GM19351 (cell line): ENCODE results near the gene CPVL.

Experiments
- ATAC-seq: cut with Tn5 transposase; IDR thresholded peaks from one replicate; pipeline ENCODE4 v1.9.1; 2021; ENCODE audit warnings: mild to moderate bottlenecking, moderate library complexity; ENCODE audit not compliant: unreplicated experiment

The CPVL gene

GRCh38 chr7:29146057-29146706 is at the start of gene CPVL:
Gene CPVL (minus strand): TSS chr7:29146537. CDS start chr7:29121061, 25,476 bp downstream.
- no peak for ATAC-seq

GRCh38 chr7:29194594-29195427 is 48.5 kb upstream of the CPVL start, which contains the start of gene CHN2:
Gene CHN2 (plus strand): TSS chr7:29194775.
- ATAC-seq: no peak

GRCh38 chr7:29194206-29194593 is 47.9 kb upstream of the CPVL start:
- no peak for ATAC-seq

GRCh38 chr7:29193316-29194205 is 47.2 kb upstream of the CPVL start:
- ATAC-seq: no peak

DNA sequence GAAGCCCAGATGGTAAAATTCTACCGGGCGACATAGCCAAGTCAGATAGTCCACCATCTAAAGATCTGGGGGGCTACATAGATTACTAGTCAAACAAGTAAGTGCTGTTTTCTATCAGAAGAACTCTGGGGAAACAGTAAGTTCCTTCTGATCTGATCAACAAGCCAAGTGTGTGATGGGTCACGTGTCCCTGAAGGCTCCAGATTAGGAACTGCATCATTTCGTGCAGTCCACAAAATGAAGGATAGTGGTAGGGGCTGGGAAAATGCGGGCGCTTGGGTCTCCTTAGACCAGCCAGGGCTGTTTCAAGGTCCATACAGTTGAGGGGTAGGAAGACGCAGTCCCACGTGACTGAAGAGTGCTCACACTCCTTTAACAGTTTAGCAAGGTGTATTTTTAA is 46.5 kb upstream of the CPVL start:
- no peak for ATAC-seq

DNA sequence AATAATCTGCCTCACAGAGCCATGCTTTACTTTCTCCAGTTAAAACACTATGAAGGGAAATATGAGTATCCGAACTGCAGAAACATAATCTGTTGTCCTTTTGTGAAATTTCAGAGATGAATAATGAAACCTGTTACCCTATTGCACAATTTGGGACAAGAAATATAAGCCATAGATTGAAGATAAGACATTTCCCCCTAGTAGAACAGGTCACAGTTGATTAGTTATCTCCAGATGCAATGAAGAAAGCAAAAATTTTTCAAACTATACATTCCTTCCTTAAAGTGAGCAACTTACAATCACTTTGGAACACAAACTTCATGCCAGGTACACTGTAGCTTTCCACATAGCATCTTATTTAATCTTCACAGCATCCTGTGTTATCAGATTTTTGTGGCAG is 46.0 kb upstream of the CPVL start:
- no peak for ATAC-seq

GRCh38 chr7:29190349-29191045 is 44.2 kb upstream of the CPVL start:
- no peak for ATAC-seq

DNA sequence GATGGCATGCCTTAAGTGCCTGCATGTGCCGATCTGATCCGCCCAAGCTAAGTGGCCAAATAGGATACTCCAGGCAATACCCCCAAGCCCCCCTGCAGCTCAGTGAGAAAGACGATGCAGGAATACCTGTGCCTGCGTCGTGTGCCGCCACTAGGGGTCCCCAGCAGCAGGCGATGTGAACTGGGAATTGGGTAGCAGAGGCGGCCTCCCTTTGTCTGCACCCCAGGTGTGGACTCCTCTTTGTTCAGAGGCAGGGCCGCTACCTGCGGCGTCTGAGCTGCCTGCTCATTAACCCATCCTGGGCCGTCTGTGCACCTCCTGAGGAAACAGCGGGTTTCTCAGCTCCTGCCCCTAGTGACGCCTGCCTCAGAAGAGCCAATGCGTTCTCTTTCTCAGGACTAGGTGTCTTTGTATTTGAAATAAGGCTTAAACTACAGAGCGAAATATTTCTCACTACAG is 43.4 kb upstream of the CPVL start:
- ATAC-seq: peak; percentile 74

- no peak for ATAC-seq
Measured at GRCh38 chr7:29185613-29186012, 39.3 kb upstream of the CPVL start.

- no peak for ATAC-seq
Measured at GRCh38 chr7:29184599-29184998, 38.3 kb upstream of the CPVL start.

- no peak for ATAC-seq
Measured at GRCh38 chr7:29179115-29179514, 32.8 kb upstream of the CPVL start.

DNA sequence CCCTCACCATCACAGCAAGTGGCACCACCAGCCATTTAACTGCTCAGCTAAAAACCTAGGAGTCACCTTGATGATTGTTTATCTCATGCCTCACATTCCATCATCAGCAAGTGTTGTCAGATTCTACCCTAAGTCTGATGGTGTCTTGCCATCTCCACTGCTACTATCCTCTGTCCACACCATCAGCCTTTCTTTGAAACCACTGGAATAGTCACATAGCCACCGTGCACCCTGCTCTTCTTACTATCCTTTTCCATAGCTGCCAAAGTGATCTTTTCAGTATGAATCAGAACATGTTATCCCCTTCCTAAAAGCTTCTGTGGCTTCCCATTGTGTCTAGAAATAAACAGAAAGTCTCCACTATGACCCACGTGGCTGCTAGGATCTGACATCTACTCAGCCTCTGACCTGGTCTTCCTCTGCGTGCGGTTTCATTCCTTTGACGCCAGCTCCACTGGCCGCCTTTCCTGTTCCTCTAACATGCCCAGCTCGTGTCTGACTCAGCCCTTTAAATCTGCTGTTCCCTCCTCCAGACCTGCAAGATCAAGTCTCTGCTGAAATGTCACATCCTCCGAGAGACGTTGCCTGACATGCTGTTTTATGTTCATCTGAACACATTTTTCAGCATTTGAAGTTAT is 31.7 kb upstream of the CPVL start:
- no peak for ATAC-seq

DNA sequence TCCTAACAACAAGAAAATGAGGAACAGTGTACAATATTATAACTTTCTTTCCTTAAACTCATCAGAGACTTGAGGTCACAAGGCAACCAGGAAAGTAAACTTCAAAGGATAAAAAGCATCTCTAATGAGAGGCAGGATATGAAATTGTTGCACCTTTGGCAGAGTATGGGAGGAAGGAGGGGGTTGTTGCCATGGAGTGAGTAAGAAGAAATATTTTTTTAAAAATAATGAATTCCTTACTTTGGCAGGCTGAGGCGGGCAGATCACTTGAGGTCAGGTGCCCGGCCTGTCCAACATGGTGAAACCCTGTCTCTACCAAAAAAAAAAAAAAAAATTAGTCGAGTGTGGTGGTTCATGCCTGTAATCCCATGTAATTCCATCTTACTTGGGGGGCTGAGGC is 27.1 kb upstream of the CPVL start:
- ATAC-seq: no peak

GRCh38 chr7:29170781-29171180 is 24.4 kb upstream of the CPVL start:
- no peak for ATAC-seq

- no peak for ATAC-seq
Measured at GRCh38 chr7:29167721-29168120, 21.4 kb upstream of the CPVL start.

- ATAC-seq: no peak
Measured at GRCh38 chr7:29163854-29164253, 17.5 kb upstream of the CPVL start.

DNA sequence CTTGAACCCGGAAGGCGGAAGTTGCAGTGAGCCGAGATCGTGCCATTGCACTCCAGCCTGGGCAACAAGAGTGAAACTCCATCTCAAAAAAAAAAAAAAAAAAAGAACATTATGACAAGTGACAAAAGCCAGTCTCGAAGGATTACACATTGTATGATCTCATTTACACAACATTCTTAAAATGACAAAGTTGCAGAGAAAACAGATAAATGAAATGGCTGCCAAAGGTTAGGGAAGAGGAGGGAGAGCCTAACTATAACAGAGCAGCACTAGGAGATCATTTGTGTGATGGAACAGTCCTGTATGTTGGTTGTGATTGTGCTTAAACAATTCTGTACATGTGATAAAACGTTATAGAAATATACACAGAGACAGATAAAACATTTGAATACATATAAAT is 16.2 kb upstream of the CPVL start:
- ATAC-seq: no peak

DNA sequence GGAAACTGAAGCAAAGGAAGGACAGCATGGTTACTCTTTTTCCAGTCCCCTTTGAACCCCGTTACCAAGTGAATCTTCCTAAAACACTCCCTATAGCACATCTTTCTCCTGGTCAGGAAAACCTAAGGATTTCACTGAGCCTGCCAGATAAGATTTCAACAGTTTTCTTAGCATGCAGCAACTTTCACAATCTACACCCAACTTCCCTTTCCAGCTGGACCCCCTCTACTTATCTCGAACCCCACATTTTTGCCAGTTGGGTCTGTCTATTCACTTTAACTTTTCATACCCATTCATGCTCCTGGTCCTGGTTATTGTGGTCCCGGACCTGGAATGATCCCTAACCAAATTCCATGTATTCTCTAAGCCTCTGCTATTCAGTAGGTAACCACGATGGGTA is 14.9 kb upstream of the CPVL start:
- ATAC-seq: no peak

- ATAC-seq: no peak
Measured at GRCh38 chr7:29160080-29160479, 13.7 kb upstream of the CPVL start.

- no peak for ATAC-seq
Measured at GRCh38 chr7:29158795-29159423, 12.6 kb upstream of the CPVL start.
